HG02970 (cell line): ENCODE measurements around the gene BDKRB2.
"Not testable (repeated sequence)": the region's sequence is repeated elsewhere in the genome, so short reads cannot be mapped to it uniquely, and the experiment has no call there.

ENCODE experiments used
- ATAC-seq: cut with Tn5 transposase; IDR thresholded peaks from one replicate; pipeline ENCODE4 v1.9.1; 2021; ENCODE audit warnings: mild to moderate bottlenecking, moderate library complexity, moderate number of reproducible peaks; ENCODE audit not compliant: unreplicated experiment, low FRiP score

Gene BDKRB2

GRCh38 chr14:96217376-96217913 is 12.8 kb downstream of the BDKRB2 start:
- ATAC-seq, result no peak

- no peak for ATAC-seq
Measured at GRCh38 chr14:96221109-96221650, 16.5 kb downstream of the BDKRB2 start.

GRCh38 chr14:96221841-96222240 is 17.2 kb downstream of the BDKRB2 start:
- no peak for ATAC-seq

GRCh38 chr14:96224480-96225096 is 19.9 kb downstream of the BDKRB2 start:
- no peak for ATAC-seq

GRCh38 chr14:96225213-96225612 is 20.6 kb downstream of the BDKRB2 start:
- ATAC-seq, result no peak

- no peak for ATAC-seq
Measured at GRCh38 chr14:96225745-96226151, 21.1 kb downstream of the BDKRB2 start.

- no peak for ATAC-seq
Measured at GRCh38 chr14:96227428-96227827, 22.8 kb downstream of the BDKRB2 start.

- no peak for ATAC-seq
Measured at GRCh38 chr14:96229315-96229714, 24.7 kb downstream of the BDKRB2 start.

GRCh38 chr14:96231056-96231455 is 26.4 kb downstream of the BDKRB2 start:
- no peak for ATAC-seq

GRCh38 chr14:96231526-96232130 is 27.0 kb downstream of the BDKRB2 start:
- ATAC-seq, result no peak

- no peak for ATAC-seq
Measured at GRCh38 chr14:96232506-96232905, 27.9 kb downstream of the BDKRB2 start.

GRCh38 chr14:96233661-96234060 is 29.0 kb downstream of the BDKRB2 start:
- ATAC-seq, result no peak

GRCh38 chr14:96235426-96235825 is 30.8 kb downstream of the BDKRB2 start:
- no peak for ATAC-seq

- no peak for ATAC-seq
Measured at GRCh38 chr14:96237641-96238040, 33.0 kb downstream of the BDKRB2 start.

- no peak for ATAC-seq
Measured at GRCh38 chr14:96238676-96239265, 34.1 kb downstream of the BDKRB2 start.

GRCh38 chr14:96239711-96240141 is 35.1 kb downstream of the BDKRB2 start:
- no peak for ATAC-seq

GRCh38 chr14:96240641-96241040 is 36.0 kb downstream of the BDKRB2 start:
- no peak for ATAC-seq

- ATAC-seq, result no peak
Measured at GRCh38 chr14:96242126-96242525, 37.5 kb downstream of the BDKRB2 start.

GRCh38 chr14:96243785-96244184 is 39.1 kb downstream of the BDKRB2 start:
- ATAC-seq, result no peak

GRCh38 chr14:96245074-96245473 is 40.4 kb downstream of the BDKRB2 start:
- ATAC-seq, result not testable (repeated sequence)
